Measurements from ENCODE around the gene CMTM6. TPM values are rescaled to one million over a fixed set of nuclear protein-coding genes. Genes with fewer than 3 reads are reported as not detected.

The CMTM6 gene
- total RNA-seq, 1 donor from 2014 or later, result 53.6 TPM

- DNase-seq (ENCODE audit: low read depth) (peak; percentile 32), FAIRE-seq (peak; percentile 84)
- H3K4me2 ChIP-seq (ENCODE audit: low read length), result no peak overlapping the region
- TF ChIP-seq, protein P1, sequence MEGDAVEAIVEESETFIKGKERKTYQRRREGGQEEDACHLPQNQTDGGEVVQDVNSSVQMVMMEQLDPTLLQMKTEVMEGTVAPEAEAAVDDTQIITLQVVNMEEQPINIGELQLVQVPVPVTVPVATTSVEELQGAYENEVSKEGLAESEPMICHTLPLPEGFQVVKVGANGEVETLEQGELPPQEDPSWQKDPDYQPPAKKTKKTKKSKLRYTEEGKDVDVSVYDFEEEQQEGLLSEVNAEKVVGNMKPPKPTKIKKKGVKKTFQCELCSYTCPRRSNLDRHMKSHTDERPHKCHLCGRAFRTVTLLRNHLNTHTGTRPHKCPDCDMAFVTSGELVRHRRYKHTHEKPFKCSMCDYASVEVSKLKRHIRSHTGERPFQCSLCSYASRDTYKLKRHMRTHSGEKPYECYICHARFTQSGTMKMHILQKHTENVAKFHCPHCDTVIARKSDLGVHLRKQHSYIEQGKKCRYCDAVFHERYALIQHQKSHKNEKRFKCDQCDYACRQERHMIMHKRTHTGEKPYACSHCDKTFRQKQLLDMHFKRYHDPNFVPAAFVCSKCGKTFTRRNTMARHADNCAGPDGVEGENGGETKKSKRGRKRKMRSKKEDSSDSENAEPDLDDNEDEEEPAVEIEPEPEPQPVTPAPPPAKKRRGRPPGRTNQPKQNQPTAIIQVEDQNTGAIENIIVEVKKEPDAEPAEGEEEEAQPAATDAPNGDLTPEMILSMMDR (IDR thresholded peaks at IDR 0.05; ENCODE audit: insufficient read depth, low read depth, low read length), result peak; percentile 81
- TF ChIP-seq EZH2 (IDR thresholded peaks at IDR 0.05; ENCODE audit: insufficient read depth, low read length), result no peak
- H3K4me1 ChIP-seq (ENCODE audit: insufficient read depth, low read length), result no peaks in the 10 kb centered on the region
- H4K20me1 ChIP-seq (ENCODE audit: insufficient read depth, low read length), result no peaks in the 10 kb centered on the region
- Mint-ChIP-seq H3K4me3 (ENCODE audit: unreplicated experiment) (no peak overlapping the region), H3K4me1 (ENCODE audit: low read depth, unreplicated experiment) (peaks cover 3% of the 10 kb centered on the region), H3K27me3 (ENCODE audit: low read depth, unreplicated experiment) (no peaks in the 10 kb centered on the region), H3K36me3 (ENCODE audit: low read depth, unreplicated experiment) (no peaks in the 10 kb centered on the region), H3K9me3 (ENCODE audit: unreplicated experiment) (no peaks in the 10 kb centered on the region), H3K27ac (ENCODE audit: unreplicated experiment) (peak overlapping the region; percentile 58)
- no peaks in the 10 kb centered on the region for H3K79me2 ChIP-seq (ENCODE audit: insufficient read depth, low read length)
- H2AFZ ChIP-seq (ENCODE audit: low read depth, low read length), result no peak overlapping the region
- no peaks in the 10 kb centered on the region for H3K36me3 ChIP-seq (ENCODE audit: insufficient read depth, low read length)
- no peak overlapping the region for H3K4me3 ChIP-seq (ENCODE audit: insufficient read depth, low read depth, low read length)
- no peaks in the 10 kb centered on the region for H3K9me3 ChIP-seq (ENCODE audit: insufficient read depth, low read depth, low read length)
- no peak overlapping the region for H3K9ac ChIP-seq (ENCODE audit: low read length)
- H3K27me3 ChIP-seq (ENCODE audit: insufficient read depth, low read length), result no peaks in the 10 kb centered on the region
- no peak overlapping the region for H3K27ac ChIP-seq (ENCODE audit: low read depth, low read length)
Observed at GRCh38 chr3:32510075-32510724, 7.5 kb upstream of the CMTM6 start.

DNA sequence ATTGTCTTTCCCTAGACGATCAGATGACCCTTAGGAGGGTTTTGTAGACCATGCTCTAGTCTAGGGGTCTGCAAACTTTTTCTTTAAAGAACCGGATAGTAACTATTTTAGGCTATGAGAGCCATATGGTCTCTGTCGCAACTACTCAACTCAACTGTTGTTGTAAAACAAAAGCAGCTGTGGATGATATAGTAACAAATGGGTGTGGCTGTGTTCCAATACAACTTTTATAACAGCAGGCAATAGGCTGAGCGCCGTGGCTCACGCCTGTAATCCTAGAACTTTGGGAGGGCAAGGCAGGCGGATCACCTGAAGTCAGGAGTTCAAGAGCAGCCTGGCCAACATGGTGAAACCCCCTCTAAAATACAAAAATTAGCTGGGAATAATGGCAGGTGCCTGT lies 6.1 kb upstream of the CMTM6 start:
- H3K36me3 Mint-ChIP-seq (ENCODE audit: low read depth, unreplicated experiment), result no peaks in the 10 kb centered on the region
- H3K4me1 ChIP-seq (ENCODE audit: insufficient read depth, low read length), result no peaks in the 10 kb centered on the region
- FAIRE-seq, result no peak
- H3K9me3 ChIP-seq (ENCODE audit: insufficient read depth, low read depth, low read length), result no peaks in the 10 kb centered on the region
- peaks cover 3% of the 10 kb centered on the region for H3K4me1 Mint-ChIP-seq (ENCODE audit: low read depth, unreplicated experiment)
- no peak overlapping the region for H3K27ac ChIP-seq (ENCODE audit: low read depth, low read length)
- H3K4me2 ChIP-seq (ENCODE audit: low read length), result no peak overlapping the region
- no peaks in the 10 kb centered on the region for H3K27me3 ChIP-seq (ENCODE audit: insufficient read depth, low read length)
- no peak overlapping the region for H3K27ac Mint-ChIP-seq (ENCODE audit: unreplicated experiment)
- H4K20me1 ChIP-seq (ENCODE audit: insufficient read depth, low read length), result no peaks in the 10 kb centered on the region
- H3K79me2 ChIP-seq (ENCODE audit: insufficient read depth, low read length), result no peaks in the 10 kb centered on the region
- no peaks in the 10 kb centered on the region for H3K36me3 ChIP-seq (ENCODE audit: insufficient read depth, low read length)
- no peaks in the 10 kb centered on the region for H3K27me3 Mint-ChIP-seq (ENCODE audit: low read depth, unreplicated experiment)
- no peak overlapping the region for H2AFZ ChIP-seq (ENCODE audit: low read depth, low read length)
- no peak overlapping the region for H3K4me3 Mint-ChIP-seq (ENCODE audit: unreplicated experiment)
- TF ChIP-seq, protein P1 (IDR thresholded peaks at IDR 0.05; ENCODE audit: insufficient read depth, low read depth, low read length), result no peak
- TF ChIP-seq EZH2 (IDR thresholded peaks at IDR 0.05; ENCODE audit: insufficient read depth, low read length), result no peak
- no peak overlapping the region for H3K4me3 ChIP-seq (ENCODE audit: insufficient read depth, low read depth, low read length)
- DNase-seq (ENCODE audit: low read depth), result no peak
- no peak overlapping the region for H3K9ac ChIP-seq (ENCODE audit: low read length)
- H3K9me3 Mint-ChIP-seq (ENCODE audit: unreplicated experiment), result no peaks in the 10 kb centered on the region

DNA sequence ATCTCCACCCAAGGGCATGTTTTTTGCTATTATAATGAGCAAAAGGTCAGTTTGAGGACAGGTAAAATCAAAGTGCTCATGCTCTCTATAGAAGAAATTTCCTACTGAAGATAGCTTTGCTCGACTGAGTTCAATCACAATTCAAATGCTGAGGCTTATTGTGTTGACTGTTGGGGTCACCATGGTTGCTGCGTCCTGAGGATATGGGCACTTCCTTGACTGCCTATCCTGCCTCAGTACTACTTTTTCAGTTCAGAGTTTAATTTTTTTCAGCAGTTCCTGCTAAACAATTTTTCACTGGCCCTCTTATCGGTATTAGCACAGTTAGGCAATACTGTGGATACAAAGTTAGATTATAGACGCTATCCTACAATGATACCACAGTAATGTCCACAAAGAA lies 3.8 kb upstream of the CMTM6 start:
- peaks cover 7% of the 10 kb centered on the region for H3K79me2 ChIP-seq (ENCODE audit: insufficient read depth, low read length)
- H3K27me3 ChIP-seq (ENCODE audit: insufficient read depth, low read length), result no peaks in the 10 kb centered on the region
- TF ChIP-seq EZH2 (IDR thresholded peaks at IDR 0.05; ENCODE audit: insufficient read depth, low read length), result no peak
- TF ChIP-seq, protein P1 (IDR thresholded peaks at IDR 0.05; ENCODE audit: insufficient read depth, low read depth, low read length), result no peak
- no peak overlapping the region for H3K27ac ChIP-seq (ENCODE audit: low read depth, low read length)
- no peak overlapping the region for H3K27ac Mint-ChIP-seq (ENCODE audit: unreplicated experiment)
- H2AFZ ChIP-seq (ENCODE audit: low read depth, low read length), result no peak overlapping the region
- H3K9me3 Mint-ChIP-seq (ENCODE audit: unreplicated experiment), result no peaks in the 10 kb centered on the region
- H4K20me1 ChIP-seq (ENCODE audit: insufficient read depth, low read length), result peaks cover 8% of the 10 kb centered on the region
- H3K4me1 ChIP-seq (ENCODE audit: insufficient read depth, low read length), result peaks cover 3% of the 10 kb centered on the region
- H3K27me3 Mint-ChIP-seq (ENCODE audit: low read depth, unreplicated experiment), result no peaks in the 10 kb centered on the region
- no peaks in the 10 kb centered on the region for H3K36me3 ChIP-seq (ENCODE audit: insufficient read depth, low read length)
- H3K4me1 Mint-ChIP-seq (ENCODE audit: low read depth, unreplicated experiment), result peaks cover 6% of the 10 kb centered on the region
- no peak overlapping the region for H3K4me3 Mint-ChIP-seq (ENCODE audit: unreplicated experiment)
- no peak overlapping the region for H3K4me2 ChIP-seq (ENCODE audit: low read length)
- H3K9me3 ChIP-seq (ENCODE audit: insufficient read depth, low read depth, low read length), result no peaks in the 10 kb centered on the region
- FAIRE-seq (no peak), DNase-seq (ENCODE audit: low read depth) (no peak)
- no peak overlapping the region for H3K4me3 ChIP-seq (ENCODE audit: insufficient read depth, low read depth, low read length)
- H3K9ac ChIP-seq (ENCODE audit: low read length), result no peak overlapping the region
- H3K36me3 Mint-ChIP-seq (ENCODE audit: low read depth, unreplicated experiment), result no peaks in the 10 kb centered on the region

Data from astrocyte (in vitro differentiated cells and primary cell).